Parathyroid adenoma (tissue), 2 donors: ENCODE measurements around the gene PRC1.

Source experiments
- H2AFZ ChIP-seq: fragments of 300-600 bp; sonication (generic); one replicate; pipeline ENCODE4 v1.7.0; 2017; ENCODE audit warnings: antibody characterized with exemption, mild to moderate bottlenecking
- H3K27ac ChIP-seq: fragments of 300-600 bp; sonication (generic); one replicate; pipeline ENCODE4 v1.7.0; 2017
- H3K27me3 ChIP-seq: fragments of 300-600 bp; sonication (generic); one replicate; pipeline ENCODE4 v1.7.0; 2017; ENCODE audit warnings: low read length; ENCODE audit not compliant: control insufficient read depth, insufficient read depth
- H3K36me3 ChIP-seq: fragments of 300-600 bp; sonication (generic); one replicate; pipeline ENCODE4 v1.7.0; 2017; ENCODE audit warnings: low read length; ENCODE audit not compliant: control insufficient read depth, insufficient read depth
- H3K4me1 ChIP-seq: fragments of 300-600 bp; sonication (generic); one replicate; pipeline ENCODE4 v1.7.0; 2017; ENCODE audit warnings: control low read depth
- H3K4me2 ChIP-seq: fragments of 300-600 bp; sonication (generic); one replicate; pipeline ENCODE4 v1.7.0; 2017; ENCODE audit warnings: low read length
- H3K4me3 ChIP-seq: fragments of 300-600 bp; sonication (generic); one replicate; pipeline ENCODE4 v1.7.0; 2017; ENCODE audit warnings: low read depth, low read length
- H3K79me2 ChIP-seq: fragments of 300-600 bp; sonication (generic); one replicate; pipeline ENCODE4 v1.7.0; 2017; ENCODE audit warnings: control low read depth
- H3K9ac ChIP-seq: fragments of 300-600 bp; sonication (generic); one replicate; pipeline ENCODE4 v1.7.0; 2017; ENCODE audit warnings: mild to moderate bottlenecking
- H3K9me3 ChIP-seq: fragments of 300-600 bp; sonication (generic); one replicate; pipeline ENCODE4 v1.7.0; 2017; ENCODE audit warnings: low read length; ENCODE audit not compliant: control insufficient read depth
- TF ChIP-seq, protein P1 (sequence below): fragments of 300-600 bp; sonication (generic); IDR thresholded peaks from one replicate; pipeline ENCODE4 v1.7.0; 2017; ENCODE audit warnings: antibody characterized with exemption, mild to moderate bottlenecking
- donor health status: primary hyperparathyroidism.

The PRC1 gene

DNA sequence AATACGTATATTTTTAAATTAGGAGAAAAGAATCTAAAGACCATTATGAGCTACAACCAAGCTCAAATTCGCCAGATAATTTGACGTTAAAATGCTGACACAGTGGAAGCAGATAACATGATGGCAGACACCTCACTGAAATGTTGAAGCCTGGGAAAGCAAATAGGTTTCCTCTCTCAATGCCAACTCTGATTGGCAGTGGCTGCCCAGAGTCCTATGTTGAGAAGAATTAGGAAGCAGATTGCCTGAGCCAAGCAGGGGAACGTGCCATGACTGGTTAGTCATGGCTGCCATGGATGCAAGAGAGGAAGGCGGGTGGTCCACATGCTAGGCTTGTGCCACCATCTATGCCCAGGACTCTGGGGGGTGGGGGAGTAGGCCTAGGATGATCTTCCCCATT lies 56.1 kb downstream of the PRC1 start:
- Histone ChIP-seq H3K79me2 (no peaks in the 10 kb centered on the region), H3K4me1 (peaks cover 4% of the 10 kb centered on the region), H3K27ac (no peak overlapping the region), H3K27me3 (no peaks in the 10 kb centered on the region), H2AFZ (no peak overlapping the region), H3K36me3 (no peaks in the 10 kb centered on the region), H3K9ac (no peak overlapping the region), H3K4me3 (no peak overlapping the region), H3K9me3 (no peaks in the 10 kb centered on the region), H3K4me2 (no peak overlapping the region)
- TF ChIP-seq, protein P1, sequence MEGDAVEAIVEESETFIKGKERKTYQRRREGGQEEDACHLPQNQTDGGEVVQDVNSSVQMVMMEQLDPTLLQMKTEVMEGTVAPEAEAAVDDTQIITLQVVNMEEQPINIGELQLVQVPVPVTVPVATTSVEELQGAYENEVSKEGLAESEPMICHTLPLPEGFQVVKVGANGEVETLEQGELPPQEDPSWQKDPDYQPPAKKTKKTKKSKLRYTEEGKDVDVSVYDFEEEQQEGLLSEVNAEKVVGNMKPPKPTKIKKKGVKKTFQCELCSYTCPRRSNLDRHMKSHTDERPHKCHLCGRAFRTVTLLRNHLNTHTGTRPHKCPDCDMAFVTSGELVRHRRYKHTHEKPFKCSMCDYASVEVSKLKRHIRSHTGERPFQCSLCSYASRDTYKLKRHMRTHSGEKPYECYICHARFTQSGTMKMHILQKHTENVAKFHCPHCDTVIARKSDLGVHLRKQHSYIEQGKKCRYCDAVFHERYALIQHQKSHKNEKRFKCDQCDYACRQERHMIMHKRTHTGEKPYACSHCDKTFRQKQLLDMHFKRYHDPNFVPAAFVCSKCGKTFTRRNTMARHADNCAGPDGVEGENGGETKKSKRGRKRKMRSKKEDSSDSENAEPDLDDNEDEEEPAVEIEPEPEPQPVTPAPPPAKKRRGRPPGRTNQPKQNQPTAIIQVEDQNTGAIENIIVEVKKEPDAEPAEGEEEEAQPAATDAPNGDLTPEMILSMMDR, result no peak

DNA sequence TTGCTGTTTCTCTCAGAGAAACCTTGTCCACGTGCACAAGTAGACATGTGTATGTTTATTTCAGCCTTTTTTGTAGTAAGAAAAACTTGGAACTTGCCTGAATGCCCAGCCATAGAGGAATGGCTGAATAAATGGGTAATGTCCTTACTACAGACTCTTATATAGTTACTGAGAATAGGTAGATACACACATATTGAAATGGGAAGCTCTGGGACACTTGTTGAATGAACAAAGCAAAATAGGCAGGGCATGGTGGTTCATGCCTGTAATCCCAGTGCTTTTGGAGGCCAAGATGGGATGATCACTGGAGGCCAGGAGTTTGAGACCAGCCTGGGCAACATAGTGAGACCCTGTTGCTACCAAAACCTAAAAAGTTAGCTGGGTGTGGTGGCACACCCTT lies 57.5 kb downstream of the PRC1 start:
- Histone ChIP-seq H3K9ac (no peak overlapping the region), H2AFZ (no peak overlapping the region), H3K4me2 (no peak overlapping the region), H3K9me3 (no peaks in the 10 kb centered on the region), H3K79me2 (no peaks in the 10 kb centered on the region), H3K4me3 (no peak overlapping the region), H3K4me1 (peaks cover 4% of the 10 kb centered on the region), H3K27me3 (no peaks in the 10 kb centered on the region), H3K27ac (no peak overlapping the region), H3K36me3 (no peaks in the 10 kb centered on the region)
- TF ChIP-seq, protein P1, result no peak

DNA sequence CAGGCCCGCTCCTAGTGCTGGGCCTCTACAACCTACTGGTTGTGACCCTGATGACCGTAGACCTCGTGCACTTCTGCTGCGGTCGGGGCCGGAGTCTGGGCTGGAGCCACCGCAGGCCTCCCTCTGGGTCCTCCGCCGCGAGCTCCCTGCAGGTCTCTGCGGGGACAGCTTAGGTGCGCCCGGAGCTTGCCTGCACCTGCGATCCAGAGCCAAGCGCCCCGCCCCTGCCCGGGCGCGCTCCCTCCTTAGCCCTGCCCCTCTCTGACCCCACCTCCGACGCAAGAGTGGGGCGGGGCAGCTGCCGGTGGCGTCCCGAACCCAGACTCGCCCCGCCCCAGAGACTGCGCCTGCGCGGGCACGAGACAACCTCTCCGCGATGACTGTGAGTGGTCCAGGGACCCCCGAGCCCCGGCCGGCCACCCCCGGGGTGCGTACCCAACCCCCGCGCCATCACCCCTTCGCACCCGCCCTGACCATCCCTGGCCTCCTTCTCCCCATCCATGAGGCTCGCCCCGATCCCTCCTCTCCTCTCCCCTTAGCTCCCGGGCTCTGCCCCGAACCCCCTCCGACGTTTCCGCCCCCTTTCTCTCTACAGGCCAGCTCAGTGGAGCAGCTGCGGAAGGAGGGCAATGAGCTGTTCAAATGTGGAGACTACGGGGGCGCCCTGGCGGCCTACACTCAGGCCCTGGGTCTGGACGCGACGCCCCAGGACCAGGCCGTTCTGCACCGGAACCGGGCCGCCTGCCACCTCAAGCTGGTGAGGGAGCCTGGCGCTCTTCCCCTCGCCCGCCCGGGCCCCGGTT lies 59.2 kb downstream of the PRC1 start, which contains the start of gene UNC45A:
Gene UNC45A (plus strand): TSS at position 337 of the 803 bp plus-strand sequence. CDS start 40 bp downstream, at position 377.
- peak within 1 kb of the TSS; percentile 89 for H2AFZ ChIP-seq
- H3K9me3 ChIP-seq, result no peaks in the 10 kb centered on the region
- no peaks in the 10 kb centered on the region for H3K27me3 ChIP-seq

DNA sequence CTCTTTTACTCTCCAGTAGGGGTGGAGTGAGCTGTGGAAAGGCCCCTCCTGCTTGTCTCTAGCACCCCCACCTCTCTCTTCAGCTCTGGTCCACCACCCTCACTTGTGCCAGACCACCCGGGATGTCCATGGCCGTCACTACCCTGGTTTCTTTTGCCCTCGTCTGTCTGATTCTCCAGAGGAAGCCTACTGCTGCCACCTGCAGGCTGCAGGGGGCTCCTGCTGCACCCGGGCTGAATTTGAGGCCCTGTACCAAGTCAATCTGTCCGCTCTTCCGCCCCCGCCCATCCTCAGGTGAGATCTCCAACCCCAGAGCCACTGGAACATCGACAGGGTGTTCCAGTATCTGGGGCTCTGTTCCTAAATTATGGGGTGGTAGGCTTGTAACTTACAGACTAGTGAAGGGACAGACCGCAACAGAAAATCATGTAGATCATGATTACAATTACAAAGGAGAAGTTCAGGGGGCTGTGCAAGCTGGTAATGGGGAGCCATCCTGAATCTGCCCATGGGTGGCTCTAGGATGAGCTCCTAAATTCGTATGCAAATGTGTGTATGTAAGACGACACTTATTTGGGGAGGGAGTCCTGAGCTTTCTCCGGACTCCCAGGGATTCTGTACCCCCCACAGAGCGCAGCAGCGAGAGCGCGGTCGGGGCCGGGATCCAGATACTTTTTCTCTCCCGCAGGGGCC lies 59.9 kb downstream of the PRC1 start:
- TF ChIP-seq, protein P1, result peak; percentile 74
- Histone ChIP-seq H3K36me3 (no peaks in the 10 kb centered on the region), H3K27me3 (no peaks in the 10 kb centered on the region), H3K79me2 (no peaks in the 10 kb centered on the region), H3K9ac (no peak overlapping the region), H3K4me1 (peaks cover 6% of the 10 kb centered on the region), H3K4me2 (peak overlapping the region; percentile 70), H3K4me3 (peak overlapping the region; percentile 68), H3K9me3 (no peaks in the 10 kb centered on the region), H3K27ac (peak overlapping the region; percentile 62), H2AFZ (peak overlapping the region; percentile 89)

More for the DNA sequence above, 59.2 kb downstream of the PRC1 start, which contains the start of gene UNC45A:
- TF ChIP-seq, protein P1, result no peak
- no peaks in the 10 kb centered on the region for H3K79me2 ChIP-seq
- no peaks in the 10 kb centered on the region for H3K36me3 ChIP-seq
- H3K4me3 ChIP-seq, result peak within 1 kb of the TSS; percentile 68
- peaks cover 6% of the 10 kb centered on the region for H3K4me1 ChIP-seq
- H3K4me2 ChIP-seq, result peak within 1 kb of the TSS; percentile 70
- H3K9ac ChIP-seq, result no peak within 1 kb of the TSS
- peak within 1 kb of the TSS; percentile 62 for H3K27ac ChIP-seq
